HUES48 (cell line): ENCODE measurements around the gene IFIT2.
A peak's percentile ranks its signal among the peaks of the same experiment; 100 is the strongest.
"Not testable (repeated sequence)": the region's sequence is repeated elsewhere in the genome, so short reads cannot be mapped to it uniquely, and the experiment has no call there.

ENCODE experiments used
- H3K27ac ChIP-seq: one replicate; pipeline ENCODE4 v1.7.0; 2013; ENCODE audit warnings: low read depth, low read length, inconsistent platforms
- H3K27me3 ChIP-seq: 2 replicates; pipeline ENCODE4 v1.6.1; 2013; ENCODE audit warnings: mild to moderate bottlenecking, low read length; ENCODE audit not compliant: control insufficient read depth, insufficient read depth
- H3K36me3 ChIP-seq: 2 replicates; pipeline ENCODE4 v1.6.1; 2013; ENCODE audit warnings: low read length; ENCODE audit not compliant: control insufficient read depth, insufficient read depth
- H3K4me1 ChIP-seq: 2 replicates; pipeline ENCODE4 v1.6.1; 2013; ENCODE audit warnings: mild to moderate bottlenecking, low read length; ENCODE audit not compliant: control insufficient read depth, insufficient read depth
- H3K4me3 ChIP-seq: 2 replicates; pipeline ENCODE4 v1.5.1; 2013; ENCODE audit warnings: mild to moderate bottlenecking, low read depth, low read length
- H3K9ac ChIP-seq: 2 replicates; pipeline ENCODE4 v1.6.1; 2013; ENCODE audit warnings: mild to moderate bottlenecking, low read depth, low read length, moderate library complexity
- H3K9me3 ChIP-seq: 2 replicates; pipeline ENCODE4 v1.6.1; 2013; ENCODE audit warnings: low read length; ENCODE audit not compliant: control insufficient read depth, insufficient read depth

IFIT2 gene

DNA sequence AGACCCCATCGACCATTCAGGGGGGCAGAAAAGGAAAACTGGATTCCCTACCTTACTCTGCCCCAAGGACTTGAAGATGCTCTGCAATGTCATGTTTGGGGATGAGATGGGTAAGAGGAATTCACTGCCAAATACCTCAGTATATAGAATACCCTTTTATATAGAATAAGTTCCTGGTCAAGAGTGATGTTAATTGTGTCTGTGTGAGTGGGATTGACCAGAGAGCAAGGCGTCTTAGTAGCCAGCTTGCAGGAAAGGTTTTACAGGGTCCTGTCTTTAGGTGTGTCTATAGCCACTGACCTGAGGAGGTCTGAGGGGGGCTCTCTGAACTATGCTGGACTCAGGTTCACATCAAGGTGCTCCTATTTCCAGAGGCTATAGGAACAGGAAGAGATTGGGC, 27.3 kb downstream of the IFIT2 start:
- H3K9me3 ChIP-seq: no peaks in the 10 kb centered on the region
- H3K9ac ChIP-seq: no peak overlapping the region
- H3K27me3 ChIP-seq: no peaks in the 10 kb centered on the region
- H3K36me3 ChIP-seq: no peaks in the 10 kb centered on the region
- no peak overlapping the region for H3K27ac ChIP-seq
- no peak overlapping the region for H3K4me3 ChIP-seq
- H3K4me1 ChIP-seq: peaks cover 39% of the 10 kb centered on the region

DNA sequence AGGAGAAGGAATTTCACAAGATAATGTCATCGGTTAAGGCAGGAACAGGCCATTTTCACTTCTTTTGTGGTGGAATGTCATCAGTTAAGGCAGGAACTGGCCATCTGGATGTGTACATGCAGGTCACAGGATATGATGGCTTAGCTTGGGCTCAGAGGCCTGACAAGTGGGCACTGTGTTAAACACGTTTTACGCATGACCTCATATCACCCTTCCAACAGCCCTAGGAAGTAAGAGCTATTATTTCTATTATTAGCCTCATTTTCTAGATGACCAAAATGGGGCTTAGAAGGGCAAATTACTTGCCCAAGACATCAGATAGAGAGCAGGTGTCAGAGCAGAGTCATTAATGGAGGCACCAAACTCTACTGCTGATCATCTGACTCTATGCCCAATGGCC, 28.2 kb downstream of the IFIT2 start:
- H3K9me3 ChIP-seq, H3K27me3 ChIP-seq, H3K4me3 ChIP-seq, H3K9ac ChIP-seq, H3K36me3 ChIP-seq: not testable (repeated sequence)
- peak overlapping the region; percentile 29 for H3K27ac ChIP-seq
- peaks cover 40% of the 10 kb centered on the region for H3K4me1 ChIP-seq

DNA sequence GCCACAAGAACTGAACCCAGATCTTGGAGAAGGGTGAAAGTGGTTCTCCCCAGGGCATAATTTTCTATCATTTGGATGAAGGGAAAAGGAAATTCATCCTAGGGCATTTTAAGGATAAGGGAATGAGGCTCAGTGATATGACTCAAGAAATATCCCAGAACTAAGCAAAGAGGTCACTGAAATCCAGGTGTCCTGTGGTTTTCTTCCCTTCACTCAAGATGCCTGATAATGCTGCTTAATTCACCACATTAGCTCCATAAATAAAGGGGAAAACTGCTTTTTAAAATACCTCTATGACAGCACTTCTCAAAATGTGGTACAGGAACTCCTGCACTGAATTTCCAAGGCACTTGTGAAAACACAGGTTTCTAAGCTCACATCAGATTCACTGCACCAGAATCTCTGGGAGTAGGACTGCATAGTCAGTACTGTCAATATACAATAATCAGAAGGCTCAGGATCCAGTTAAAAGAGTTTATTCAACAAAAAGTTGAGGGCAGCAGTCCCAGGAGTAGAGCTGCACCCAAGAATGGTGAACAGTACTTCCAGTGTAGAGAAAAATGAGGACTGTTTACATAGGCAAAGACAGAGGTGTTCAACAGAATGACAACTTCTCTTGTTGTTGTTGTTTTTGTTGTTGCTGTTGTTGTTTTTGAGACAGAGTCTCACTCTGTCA, 28.8 kb downstream of the IFIT2 start:
- Histone ChIP-seq H3K4me3 (no peak overlapping the region), H3K27ac (peak overlapping the region; percentile 29), H3K36me3 (no peaks in the 10 kb centered on the region), H3K9ac (no peak overlapping the region), H3K9me3 (no peaks in the 10 kb centered on the region), H3K4me1 (peaks cover 40% of the 10 kb centered on the region), H3K27me3 (no peaks in the 10 kb centered on the region)

GRCh38 chr10:89331487-89332122, 29.8 kb downstream of the IFIT2 start:
- H3K4me1 ChIP-seq: peaks cover 40% of the 10 kb centered on the region
- H3K27me3 ChIP-seq, H3K9ac ChIP-seq, H3K27ac ChIP-seq, H3K36me3 ChIP-seq, H3K4me3 ChIP-seq, H3K9me3 ChIP-seq: not testable (repeated sequence)

DNA sequence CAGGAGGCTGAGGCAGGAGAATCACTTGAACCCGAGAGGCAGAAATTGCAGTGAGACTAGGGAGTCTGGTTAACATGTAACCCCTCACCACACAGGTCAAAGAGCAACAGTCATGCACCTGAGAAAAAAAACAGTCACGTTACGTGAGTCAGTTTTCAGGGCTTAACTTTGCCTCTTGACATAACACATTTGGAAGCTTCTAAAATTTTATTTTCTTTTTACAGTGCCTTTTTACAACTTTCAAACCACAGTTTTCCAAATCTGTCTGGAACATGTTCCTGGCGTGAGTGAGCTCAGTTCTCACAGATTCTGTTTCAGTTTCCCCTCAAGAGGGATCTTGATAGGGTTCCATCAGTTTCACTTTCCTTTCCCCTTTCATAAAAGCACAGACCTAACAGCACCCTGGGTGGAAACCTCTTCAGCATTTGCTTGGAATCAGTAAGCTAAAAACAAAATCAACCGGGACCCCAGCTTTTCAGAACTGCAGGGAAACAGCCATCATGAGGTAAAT, 30.3 kb downstream of the IFIT2 start:
- Histone ChIP-seq H3K9me3 (no peaks in the 10 kb centered on the region), H3K4me3 (no peak overlapping the region), H3K27me3 (no peaks in the 10 kb centered on the region), H3K27ac (peak overlapping the region; percentile 63), H3K4me1 (peaks cover 40% of the 10 kb centered on the region), H3K36me3 (no peaks in the 10 kb centered on the region), H3K9ac (no peak overlapping the region)

GRCh38 chr10:89335226-89335625, 33.4 kb downstream of the IFIT2 start:
- Histone ChIP-seq H3K27me3 (no peaks in the 10 kb centered on the region), H3K4me1 (peaks cover 22% of the 10 kb centered on the region), H3K27ac (no peak overlapping the region), H3K9me3 (no peaks in the 10 kb centered on the region), H3K36me3 (no peaks in the 10 kb centered on the region), H3K9ac (no peak overlapping the region), H3K4me3 (no peak overlapping the region)

- H3K27ac ChIP-seq: no peak overlapping the region
- no peaks in the 10 kb centered on the region for H3K36me3 ChIP-seq
- H3K9ac ChIP-seq: no peak overlapping the region
- H3K27me3 ChIP-seq: no peaks in the 10 kb centered on the region
- H3K4me1 ChIP-seq: peaks cover 22% of the 10 kb centered on the region
- H3K4me3 ChIP-seq: no peak overlapping the region
- no peaks in the 10 kb centered on the region for H3K9me3 ChIP-seq
Observed at GRCh38 chr10:89336241-89336640, 34.4 kb downstream of the IFIT2 start.

- Histone ChIP-seq H3K27me3 (no peaks in the 10 kb centered on the region), H3K4me3 (no peak overlapping the region), H3K36me3 (no peaks in the 10 kb centered on the region), H3K4me1 (peaks cover 18% of the 10 kb centered on the region), H3K9ac (no peak overlapping the region), H3K27ac (no peak overlapping the region), H3K9me3 (no peaks in the 10 kb centered on the region)
Observed at GRCh38 chr10:89337484-89337883, 35.6 kb downstream of the IFIT2 start.

DNA sequence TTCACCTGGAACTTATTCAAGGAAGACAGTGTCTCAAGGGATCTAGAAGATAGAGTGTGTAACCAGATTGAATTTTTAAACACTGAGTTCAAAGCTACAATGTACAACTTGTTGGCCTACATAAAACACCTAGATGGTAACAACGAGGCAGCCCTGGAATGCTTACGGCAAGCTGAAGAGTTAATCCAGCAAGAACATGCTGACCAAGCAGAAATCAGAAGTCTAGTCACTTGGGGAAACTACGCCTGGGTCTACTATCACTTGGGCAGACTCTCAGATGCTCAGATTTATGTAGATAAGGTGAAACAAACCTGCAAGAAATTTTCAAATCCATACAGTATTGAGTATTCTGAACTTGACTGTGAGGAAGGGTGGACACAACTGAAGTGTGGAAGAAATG, 36.9 kb downstream of the IFIT2 start:
- Histone ChIP-seq H3K9me3 (no peaks in the 10 kb centered on the region), H3K27me3 (no peaks in the 10 kb centered on the region), H3K4me3 (no peak overlapping the region), H3K27ac (no peak overlapping the region), H3K4me1 (peaks cover 14% of the 10 kb centered on the region), H3K9ac (no peak overlapping the region), H3K36me3 (no peaks in the 10 kb centered on the region)

- no peak overlapping the region for H3K27ac ChIP-seq
- H3K9me3 ChIP-seq: no peaks in the 10 kb centered on the region
- no peaks in the 10 kb centered on the region for H3K36me3 ChIP-seq
- no peak overlapping the region for H3K4me3 ChIP-seq
- no peaks in the 10 kb centered on the region for H3K27me3 ChIP-seq
- H3K4me1 ChIP-seq: peaks cover 8% of the 10 kb centered on the region; the same call in 1 of the 2 replicates
- no peak overlapping the region for H3K9ac ChIP-seq
Observed at GRCh38 chr10:89339875-89340274, 38.0 kb downstream of the IFIT2 start.

DNA sequence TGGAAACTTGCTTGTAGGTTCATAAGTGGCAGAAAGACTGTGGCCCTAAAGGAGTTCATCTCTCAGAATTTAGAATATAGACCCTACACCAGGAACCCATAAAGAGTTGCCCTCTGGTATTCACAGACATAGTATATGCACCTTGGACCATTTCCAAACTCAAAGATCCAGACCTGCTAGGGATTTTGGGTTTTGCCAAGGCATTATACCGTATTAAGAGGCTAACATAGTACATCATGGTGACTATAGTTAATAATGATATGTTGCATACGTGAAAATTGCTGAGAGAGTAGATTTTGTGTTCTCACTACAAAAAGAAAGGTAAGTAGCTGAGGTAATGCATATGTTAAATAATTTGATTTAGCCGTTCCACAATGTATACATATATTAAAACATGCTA, 39.8 kb downstream of the IFIT2 start:
- Histone ChIP-seq H3K27ac (no peak overlapping the region), H3K4me1 (peaks cover 20% of the 10 kb centered on the region), H3K27me3 (no peaks in the 10 kb centered on the region), H3K9me3 (no peaks in the 10 kb centered on the region), H3K9ac (no peak overlapping the region), H3K36me3 (no peaks in the 10 kb centered on the region), H3K4me3 (no peak overlapping the region)
